ENCODE data around the gene ZNF608.

GRCh38 chr5:124700333-124700732 is 46.1 kb downstream of the ZNF608 start:
- no peak for TF ChIP-seq CTCF (IDR thresholded peaks at IDR 0.05)
- no peak for TF ChIP-seq POLR2AphosphoS5 (IDR thresholded peaks at IDR 0.05)
- TF ChIP-seq POLR2A (IDR thresholded peaks at IDR 0.05; ENCODE audit: low read depth) = no peak
- no peak for TF ChIP-seq EP300 (IDR thresholded peaks at IDR 0.05)
